ENCODE results near the gene CRTAC1.

DNA sequence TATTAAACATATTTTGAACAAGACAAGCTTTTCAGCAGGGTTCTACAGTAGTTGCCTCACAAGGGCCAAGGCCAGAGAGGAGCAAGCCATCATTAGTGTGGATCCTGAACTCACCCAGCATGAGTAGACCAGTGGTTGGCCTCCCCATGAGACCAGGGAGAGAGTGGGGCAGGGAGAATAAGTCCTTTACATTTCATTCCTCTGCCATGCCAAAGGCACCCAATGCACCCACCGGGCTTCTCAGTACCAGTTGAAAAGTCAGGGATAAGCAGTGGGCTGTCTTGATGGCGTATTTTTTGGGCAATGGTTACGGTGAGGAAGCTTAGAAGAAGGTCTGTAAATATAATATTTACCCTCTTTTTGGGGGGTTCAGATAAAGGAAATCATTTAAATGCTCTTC, 16.6 kb downstream of the CRTAC1 start:
- TF ChIP-seq, protein P1, sequence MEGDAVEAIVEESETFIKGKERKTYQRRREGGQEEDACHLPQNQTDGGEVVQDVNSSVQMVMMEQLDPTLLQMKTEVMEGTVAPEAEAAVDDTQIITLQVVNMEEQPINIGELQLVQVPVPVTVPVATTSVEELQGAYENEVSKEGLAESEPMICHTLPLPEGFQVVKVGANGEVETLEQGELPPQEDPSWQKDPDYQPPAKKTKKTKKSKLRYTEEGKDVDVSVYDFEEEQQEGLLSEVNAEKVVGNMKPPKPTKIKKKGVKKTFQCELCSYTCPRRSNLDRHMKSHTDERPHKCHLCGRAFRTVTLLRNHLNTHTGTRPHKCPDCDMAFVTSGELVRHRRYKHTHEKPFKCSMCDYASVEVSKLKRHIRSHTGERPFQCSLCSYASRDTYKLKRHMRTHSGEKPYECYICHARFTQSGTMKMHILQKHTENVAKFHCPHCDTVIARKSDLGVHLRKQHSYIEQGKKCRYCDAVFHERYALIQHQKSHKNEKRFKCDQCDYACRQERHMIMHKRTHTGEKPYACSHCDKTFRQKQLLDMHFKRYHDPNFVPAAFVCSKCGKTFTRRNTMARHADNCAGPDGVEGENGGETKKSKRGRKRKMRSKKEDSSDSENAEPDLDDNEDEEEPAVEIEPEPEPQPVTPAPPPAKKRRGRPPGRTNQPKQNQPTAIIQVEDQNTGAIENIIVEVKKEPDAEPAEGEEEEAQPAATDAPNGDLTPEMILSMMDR (IDR thresholded peaks at IDR 0.05 in 2 of 3, conservative IDR thresholded peaks at IDR 0.05 in 1 of 3; ENCODE audit: borderline replicate concordance in 1 of 3, insufficient read depth in 1 of 3, low read depth in 2 of 3, low read length in 2 of 3), result no peak
- TF ChIP-seq RAD21 (IDR thresholded peaks at IDR 0.05; ENCODE audit: low read depth), result no peak
- TF ChIP-seq ZFX (IDR thresholded peaks at IDR 0.05), result no peak
- no peak for TF ChIP-seq EZH2 (IDR thresholded peaks at IDR 0.05)
- no peak for TF ChIP-seq POLR2A (IDR thresholded peaks at IDR 0.05; ENCODE audit: borderline replicate concordance, extremely low read depth, insufficient read depth, insufficient read length)
- no peak for TF ChIP-seq SIN3A (IDR thresholded peaks at IDR 0.05; ENCODE audit: low read depth)
- TF ChIP-seq POLR2AphosphoS5 (IDR thresholded peaks at IDR 0.05; ENCODE audit: low read depth, low read length), result no peak
- TF ChIP-seq, protein P2, sequence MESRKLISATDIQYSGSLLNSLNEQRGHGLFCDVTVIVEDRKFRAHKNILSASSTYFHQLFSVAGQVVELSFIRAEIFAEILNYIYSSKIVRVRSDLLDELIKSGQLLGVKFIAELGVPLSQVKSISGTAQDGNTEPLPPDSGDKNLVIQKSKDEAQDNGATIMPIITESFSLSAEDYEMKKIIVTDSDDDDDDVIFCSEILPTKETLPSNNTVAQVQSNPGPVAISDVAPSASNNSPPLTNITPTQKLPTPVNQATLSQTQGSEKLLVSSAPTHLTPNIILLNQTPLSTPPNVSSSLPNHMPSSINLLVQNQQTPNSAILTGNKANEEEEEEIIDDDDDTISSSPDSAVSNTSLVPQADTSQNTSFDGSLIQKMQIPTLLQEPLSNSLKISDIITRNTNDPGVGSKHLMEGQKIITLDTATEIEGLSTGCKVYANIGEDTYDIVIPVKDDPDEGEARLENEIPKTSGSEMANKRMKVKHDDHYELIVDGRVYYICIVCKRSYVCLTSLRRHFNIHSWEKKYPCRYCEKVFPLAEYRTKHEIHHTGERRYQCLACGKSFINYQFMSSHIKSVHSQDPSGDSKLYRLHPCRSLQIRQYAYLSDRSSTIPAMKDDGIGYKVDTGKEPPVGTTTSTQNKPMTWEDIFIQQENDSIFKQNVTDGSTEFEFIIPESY (IDR thresholded peaks at IDR 0.05; ENCODE audit: extremely low read depth, insufficient replicate concordance, low read length), result no peak

Measured in HCT116 (cell line).